Cardiac muscle cell (in vitro differentiated cells and primary cell): ENCODE data around the gene TULP3. TPM values are rescaled to one million over a fixed set of nuclear protein-coding genes. Genes with fewer than 3 reads are reported as not detected.

Source experiments
- DNase-seq, 2 donors: peaks; one replicate each; pipeline versions ENCODE4 v3.0.0 to v3.0.0-alpha.2; 2010 to 2017; ENCODE audit warnings: low read depth in 1 of 2, low spot score in 1 of 2
- H3K27ac ChIP-seq: fragments of 200-600 bp; sonication (generic); 2 replicates; pipeline ENCODE4 v1.5.1; 2016
- H3K27me3 ChIP-seq: fragments of 200-600 bp; sonication (generic); 2 replicates; pipeline ENCODE4 v1.6.0; 2016; ENCODE audit warnings: control low read depth
- H3K36me3 ChIP-seq: fragments of 200-600 bp; sonication (generic); 2 replicates; pipeline ENCODE4 v1.5.1; 2016; ENCODE audit warnings: control low read depth
- H3K4me1 ChIP-seq: fragments of 200-600 bp; sonication (generic); 2 replicates; pipeline ENCODE4 v1.8.1; 2017; ENCODE audit warnings: low read depth, mild to moderate bottlenecking, mixed run types
- H3K4me3 ChIP-seq: fragments of 200-600 bp; sonication (generic); 2 replicates; pipeline ENCODE4 v1.5.1; 2016; ENCODE audit warnings: mild to moderate bottlenecking
- H3K9me3 ChIP-seq: fragments of 200-600 bp; sonication (generic); 2 replicates; pipeline ENCODE4 v1.5.1; 2017; ENCODE audit warnings: low read depth, mild to moderate bottlenecking, control low read depth
- polyA plus RNA-seq: library from polyadenylated mRNA; unstranded; fragments of >200 nt; fragmentation: Nextera tagmentation; extraction: Ambion mirVana; gene quantifications from 2 replicates; pipeline ENCODE4 v1.2.1, GENCODE V29; 2016
- total RNA-seq: library from RNA; depleted of rRNA; stranded (reverse); fragments of >200 nt; gene quantifications from 2 replicates; pipeline ENCODE4 v1.2.3, GENCODE V29; 2016
- TF ChIP-seq, protein P1 (sequence below): IDR thresholded peaks from 2 replicates; pipeline ENCODE4 v1.5.1; 2012; ENCODE audit warnings: low read depth, mild to moderate bottlenecking, low read length

TULP3 gene
- total and polyA plus RNA-seq, 2 experiments from 2014 or later, result 19.5 to 30.4 TPM

GRCh38 chr12:2984698-2985097 lies 94.0 kb downstream of the TULP3 start:
- TF ChIP-seq, protein P1, sequence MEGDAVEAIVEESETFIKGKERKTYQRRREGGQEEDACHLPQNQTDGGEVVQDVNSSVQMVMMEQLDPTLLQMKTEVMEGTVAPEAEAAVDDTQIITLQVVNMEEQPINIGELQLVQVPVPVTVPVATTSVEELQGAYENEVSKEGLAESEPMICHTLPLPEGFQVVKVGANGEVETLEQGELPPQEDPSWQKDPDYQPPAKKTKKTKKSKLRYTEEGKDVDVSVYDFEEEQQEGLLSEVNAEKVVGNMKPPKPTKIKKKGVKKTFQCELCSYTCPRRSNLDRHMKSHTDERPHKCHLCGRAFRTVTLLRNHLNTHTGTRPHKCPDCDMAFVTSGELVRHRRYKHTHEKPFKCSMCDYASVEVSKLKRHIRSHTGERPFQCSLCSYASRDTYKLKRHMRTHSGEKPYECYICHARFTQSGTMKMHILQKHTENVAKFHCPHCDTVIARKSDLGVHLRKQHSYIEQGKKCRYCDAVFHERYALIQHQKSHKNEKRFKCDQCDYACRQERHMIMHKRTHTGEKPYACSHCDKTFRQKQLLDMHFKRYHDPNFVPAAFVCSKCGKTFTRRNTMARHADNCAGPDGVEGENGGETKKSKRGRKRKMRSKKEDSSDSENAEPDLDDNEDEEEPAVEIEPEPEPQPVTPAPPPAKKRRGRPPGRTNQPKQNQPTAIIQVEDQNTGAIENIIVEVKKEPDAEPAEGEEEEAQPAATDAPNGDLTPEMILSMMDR, result no peak
- no peaks in the 10 kb centered on the region for H3K4me1 ChIP-seq
- no peak for DNase-seq
- no peak overlapping the region for H3K27ac ChIP-seq
- H3K36me3 ChIP-seq, result no peaks in the 10 kb centered on the region
- no peaks in the 10 kb centered on the region for H3K9me3 ChIP-seq
- no peak overlapping the region for H3K4me3 ChIP-seq
- no peaks in the 10 kb centered on the region for H3K27me3 ChIP-seq

GRCh38 chr12:2986876-2987275 lies 96.2 kb downstream of the TULP3 start:
- no peak overlapping the region for H3K27ac ChIP-seq
- H3K36me3 ChIP-seq, result no peaks in the 10 kb centered on the region
- DNase-seq, result no peak

GRCh38 chr12:2988494-2988893 lies 97.8 kb downstream of the TULP3 start:
- Histone ChIP-seq H3K36me3 (no peaks in the 10 kb centered on the region), H3K4me1 (no peaks in the 10 kb centered on the region), H3K27me3 (no peaks in the 10 kb centered on the region), H3K4me3 (no peak overlapping the region), H3K27ac (no peak overlapping the region), H3K9me3 (no peaks in the 10 kb centered on the region)
- no peak for DNase-seq
- TF ChIP-seq, protein P1, result no peak

More at GRCh38 chr12:2986876-2987275, 96.2 kb downstream of the TULP3 start:
- H3K4me1 ChIP-seq, result no peaks in the 10 kb centered on the region
- H3K9me3 ChIP-seq, result no peaks in the 10 kb centered on the region
- no peak overlapping the region for H3K4me3 ChIP-seq
- no peaks in the 10 kb centered on the region for H3K27me3 ChIP-seq
- TF ChIP-seq, protein P1, result no peak

Other genes with a start within 250 kb of the TULP3 start
- 96.3 and 124 TPM in 2 replicates for gene FKBP4, start 95.9 kb upstream of the TULP3 start, total RNA-seq
- 112 and 129 TPM in 2 replicates for gene FKBP4, start 95.9 kb upstream of the TULP3 start, polyA plus RNA-seq
- 23.6 and 30.4 TPM in 2 replicates for gene ITFG2, start 78.2 kb upstream of the TULP3 start, total RNA-seq
- 45.2 and 45.5 TPM in 2 replicates for gene ITFG2, start 78.2 kb upstream of the TULP3 start, polyA plus RNA-seq
- gene NRIP2, start 55.9 kb upstream of the TULP3 start, total RNA-seq, result not detected in 2 replicates
- gene NRIP2, start 55.9 kb upstream of the TULP3 start, polyA plus RNA-seq, result 1.3 and 1.4 TPM in 2 replicates
- not detected in 2 replicates for gene TEX52, start 33.9 kb upstream of the TULP3 start, total RNA-seq
- gene TEX52, start 33.9 kb upstream of the TULP3 start, polyA plus RNA-seq, result 0.15 TPM in 1 of 2 replicates, not detected in the other
- 9.9 and 36.1 TPM in 2 replicates for gene FOXM1, start 13.7 kb upstream of the TULP3 start, total RNA-seq
- 11.5 and 44.3 TPM in 2 replicates for gene FOXM1, start 13.7 kb upstream of the TULP3 start, polyA plus RNA-seq
- gene RHNO1, start 13.7 kb upstream of the TULP3 start, total RNA-seq, result 27.7 and 50.6 TPM in 2 replicates
- 44.2 and 80.8 TPM in 2 replicates for gene RHNO1, start 13.7 kb upstream of the TULP3 start, polyA plus RNA-seq
- gene TEAD4, start 68.5 kb downstream of the TULP3 start, total RNA-seq, result 29.1 and 31.9 TPM in 2 replicates
- 21.3 and 23.9 TPM in 2 replicates for gene TEAD4, start 68.5 kb downstream of the TULP3 start, polyA plus RNA-seq
- gene TSPAN9, start 186.5 kb downstream of the TULP3 start, total RNA-seq, result 153 and 199 TPM in 2 replicates
- gene TSPAN9, start 186.5 kb downstream of the TULP3 start, polyA plus RNA-seq, result 13.3 and 17.9 TPM in 2 replicates